ENCODE measurements around the gene SFTPB. TPM values are rescaled to one million over a fixed set of nuclear protein-coding genes. Genes with fewer than 3 reads are reported as not detected.

The SFTPB gene
- total RNA-seq, 1 donor from 2014 or later, result not detected

DNA sequence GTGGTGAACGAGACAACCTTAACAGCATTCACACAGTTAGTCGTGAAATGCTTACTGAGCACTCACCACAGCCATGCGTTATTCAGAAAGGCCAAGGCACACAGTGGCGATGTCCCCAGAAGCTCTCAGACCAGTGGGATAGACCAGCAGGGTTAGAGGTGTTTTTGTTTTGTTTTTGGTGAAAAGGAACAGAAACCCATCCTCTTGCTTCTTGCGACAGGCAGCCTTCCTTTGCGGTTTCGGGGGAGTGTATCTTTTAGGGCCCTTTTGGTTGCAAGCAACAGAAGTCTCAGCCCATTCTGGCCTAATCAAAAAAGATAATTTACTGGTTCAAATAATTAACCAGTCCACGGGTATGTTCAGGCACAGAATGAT is 30.9 kb upstream of the SFTPB start:
- Mint-ChIP-seq H3K36me3 (no peaks in the 10 kb centered on the region), H3K4me3 (no peak overlapping the region), H3K9me3 (no peaks in the 10 kb centered on the region), H3K27ac (no peak overlapping the region), H3K4me1 (peaks cover 7% of the 10 kb centered on the region), H3K27me3 (ENCODE audit: insufficient read depth, low read depth) (peaks cover 4% of the 10 kb centered on the region)
- TF ChIP-seq EZH2phosphoT487 (IDR thresholded peaks at IDR 0.05), result no peak
- TF ChIP-seq EZH2 (IDR thresholded peaks at IDR 0.05), result no peak
- TF ChIP-seq CTCF (IDR thresholded peaks at IDR 0.05), result no peak
- no peak overlapping the region for H3K27ac ChIP-seq
- no peaks in the 10 kb centered on the region for H3K27me3 ChIP-seq
- H3K4me3 ChIP-seq, result no peak overlapping the region
- no peaks in the 10 kb centered on the region for H4K20me1 ChIP-seq (ENCODE audit: low read depth)
- H3F3A ChIP-seq (ENCODE audit: low read depth), result no peaks in the 10 kb centered on the region
- no peaks in the 10 kb centered on the region for H3K4me1 ChIP-seq
- H3K9ac ChIP-seq, result no peak overlapping the region
- H3K9me3 ChIP-seq (ENCODE audit: low read depth), result no peaks in the 10 kb centered on the region
- H2AFZ ChIP-seq (replicated peaks), result peak overlapping the region; percentile 6
- H3K4me2 ChIP-seq, result no peak overlapping the region
- no peak for DNase-seq (ENCODE audit: low spot score)
- H3K79me2 ChIP-seq (ENCODE audit: low read depth), result no peaks in the 10 kb centered on the region
- H3K36me3 ChIP-seq, result no peaks in the 10 kb centered on the region

DNA sequence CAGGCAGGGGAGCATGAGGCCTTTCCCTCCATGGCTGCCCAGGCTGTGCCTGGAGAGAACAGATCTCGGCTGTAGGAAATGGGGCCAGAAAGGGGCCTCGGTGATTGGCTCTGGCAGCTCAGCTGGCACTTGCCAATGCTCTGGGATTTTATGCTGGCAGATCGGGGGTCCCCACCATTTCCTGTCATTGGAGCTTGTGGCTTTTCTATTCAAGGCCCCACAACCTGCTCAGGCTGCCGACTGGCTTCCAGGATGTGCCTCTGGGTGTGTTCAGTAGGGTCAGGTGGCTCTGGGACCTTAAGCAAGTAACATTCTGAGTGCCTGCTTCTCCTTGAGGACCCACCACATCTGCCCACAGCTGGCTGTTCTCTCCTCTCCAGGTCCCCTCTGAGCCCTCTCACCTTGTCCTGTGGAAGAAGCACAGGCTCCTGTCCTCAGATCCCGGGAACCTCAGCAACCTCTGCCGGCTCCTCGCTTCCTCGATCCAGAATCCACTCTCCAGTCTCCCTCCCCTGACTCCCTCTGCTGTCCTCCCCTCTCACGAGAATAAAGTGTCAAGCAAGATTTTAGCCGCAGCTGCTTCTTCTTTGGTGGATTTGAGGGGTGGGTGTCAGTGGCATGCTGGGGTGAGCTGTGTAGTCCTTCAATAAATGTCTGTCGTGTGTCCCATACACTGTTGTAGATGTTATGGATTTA is 30.3 kb upstream of the SFTPB start:
- Histone ChIP-seq H3K9me3 (ENCODE audit: low read depth) (no peaks in the 10 kb centered on the region), H2AFZ (replicated peaks) (peak overlapping the region; percentile 57)

GRCh38 chr2:85697716-85698115 is 29.7 kb upstream of the SFTPB start:
- Mint-ChIP-seq H3K4me3 (no peak overlapping the region), H3K9me3 (no peaks in the 10 kb centered on the region), H3K27ac (no peak overlapping the region), H3K4me1 (peaks cover 7% of the 10 kb centered on the region), H3K36me3 (no peaks in the 10 kb centered on the region), H3K27me3 (ENCODE audit: insufficient read depth, low read depth) (peaks cover 4% of the 10 kb centered on the region)
- no peak for TF ChIP-seq EZH2 (IDR thresholded peaks at IDR 0.05)
- no peak for TF ChIP-seq CTCF (IDR thresholded peaks at IDR 0.05)
- no peak for TF ChIP-seq EZH2phosphoT487 (IDR thresholded peaks at IDR 0.05)
- H3K27me3 ChIP-seq, result no peaks in the 10 kb centered on the region
- no peak overlapping the region for H3K4me2 ChIP-seq
- no peaks in the 10 kb centered on the region for H4K20me1 ChIP-seq (ENCODE audit: low read depth)
- no peak for DNase-seq (ENCODE audit: low spot score)
- no peak overlapping the region for H3K27ac ChIP-seq
- no peaks in the 10 kb centered on the region for H3K79me2 ChIP-seq (ENCODE audit: low read depth)
- H3K4me3 ChIP-seq, result no peak overlapping the region
- H3K9me3 ChIP-seq (ENCODE audit: low read depth), result no peaks in the 10 kb centered on the region
- no peaks in the 10 kb centered on the region for H3F3A ChIP-seq (ENCODE audit: low read depth)
- no peaks in the 10 kb centered on the region for H3K36me3 ChIP-seq
- H2AFZ ChIP-seq (replicated peaks), result peak overlapping the region; percentile 57
- H3K4me1 ChIP-seq, result no peaks in the 10 kb centered on the region
- H3K9ac ChIP-seq, result no peak overlapping the region

More for the DNA sequence above, 30.3 kb upstream of the SFTPB start:
- TF ChIP-seq CTCF (IDR thresholded peaks at IDR 0.05), result no peak
- no peak for TF ChIP-seq EZH2phosphoT487 (IDR thresholded peaks at IDR 0.05)
- no peak for TF ChIP-seq EZH2 (IDR thresholded peaks at IDR 0.05)
- H3K27ac Mint-ChIP-seq, result no peak overlapping the region
- Histone ChIP-seq H3K4me3 (no peak overlapping the region), H3K27ac (no peak overlapping the region), H3K27me3 (no peaks in the 10 kb centered on the region), H3K4me1 (no peaks in the 10 kb centered on the region), H3K4me2 (no peak overlapping the region), H3K9ac (no peak overlapping the region), H3K79me2 (ENCODE audit: low read depth) (no peaks in the 10 kb centered on the region), H3K36me3 (no peaks in the 10 kb centered on the region), H4K20me1 (ENCODE audit: low read depth) (no peaks in the 10 kb centered on the region), H3F3A (ENCODE audit: low read depth) (no peaks in the 10 kb centered on the region)
- H3K27me3 Mint-ChIP-seq (ENCODE audit: insufficient read depth, low read depth), result peaks cover 4% of the 10 kb centered on the region
- no peak for DNase-seq (ENCODE audit: low spot score)
- H3K9me3 Mint-ChIP-seq, result no peaks in the 10 kb centered on the region
- H3K4me3 Mint-ChIP-seq, result no peak overlapping the region
- peaks cover 7% of the 10 kb centered on the region for H3K4me1 Mint-ChIP-seq
- H3K36me3 Mint-ChIP-seq, result no peaks in the 10 kb centered on the region
